Stimulated activated naive CD8-positive, alpha-beta T cell treated with anti-CD3 and anti-CD28 coated beads, Interleukin-15, Interleukin-2, amounts not matched to agents 100 ng/mL and 50 ng/mL, for 24 hours (primary cell): ENCODE results near the gene TBC1D14.

Experiments
- H3K27ac Mint-ChIP-seq: one replicate; pipeline ENCODE4 v1.8.0; 2021; ENCODE audit warnings: mild to moderate bottlenecking, mixed read lengths
- H3K27me3 Mint-ChIP-seq: one replicate; pipeline ENCODE4 v1.8.0; 2021; ENCODE audit warnings: mixed read lengths
- H3K36me3 Mint-ChIP-seq: one replicate; pipeline ENCODE4 v1.8.0; 2021; ENCODE audit warnings: low read depth, mixed read lengths
- H3K4me1 Mint-ChIP-seq: one replicate; pipeline ENCODE4 v1.8.0; 2021; ENCODE audit warnings: low read depth, mixed read lengths
- H3K4me3 Mint-ChIP-seq: one replicate; pipeline ENCODE4 v1.8.0; 2021; ENCODE audit warnings: mild to moderate bottlenecking, mixed read lengths
- H3K9me3 Mint-ChIP-seq: one replicate; pipeline ENCODE4 v1.8.0; 2021; ENCODE audit warnings: mixed read lengths

TBC1D14 gene

DNA sequence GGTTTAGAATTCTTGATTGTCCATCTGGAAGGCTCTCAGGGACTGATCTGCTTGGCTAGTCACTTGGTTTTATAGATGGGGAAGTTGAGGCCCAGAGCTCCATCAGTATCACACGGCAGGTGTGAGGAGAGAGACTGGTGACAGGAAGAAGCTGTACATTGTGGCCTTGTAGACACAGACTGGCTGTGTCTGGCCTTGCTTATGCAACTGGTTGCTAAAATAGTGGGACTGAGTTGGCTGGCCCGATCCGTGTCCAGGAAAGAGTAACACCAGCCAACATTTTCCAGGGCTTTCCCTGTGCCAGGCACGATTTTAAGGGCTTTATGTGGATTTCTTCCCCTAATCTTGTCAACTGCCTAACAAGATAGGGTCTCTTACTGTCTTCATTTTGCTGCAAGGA lies 2.8 kb downstream of the TBC1D14 start:
- Mint-ChIP-seq H3K4me3 (no peak overlapping the region), H3K27me3 (no peaks in the 10 kb centered on the region), H3K36me3 (peaks cover 7% of the 10 kb centered on the region), H3K4me1 (peaks cover 80% of the 10 kb centered on the region), H3K27ac (no peak overlapping the region), H3K9me3 (no peaks in the 10 kb centered on the region)

DNA sequence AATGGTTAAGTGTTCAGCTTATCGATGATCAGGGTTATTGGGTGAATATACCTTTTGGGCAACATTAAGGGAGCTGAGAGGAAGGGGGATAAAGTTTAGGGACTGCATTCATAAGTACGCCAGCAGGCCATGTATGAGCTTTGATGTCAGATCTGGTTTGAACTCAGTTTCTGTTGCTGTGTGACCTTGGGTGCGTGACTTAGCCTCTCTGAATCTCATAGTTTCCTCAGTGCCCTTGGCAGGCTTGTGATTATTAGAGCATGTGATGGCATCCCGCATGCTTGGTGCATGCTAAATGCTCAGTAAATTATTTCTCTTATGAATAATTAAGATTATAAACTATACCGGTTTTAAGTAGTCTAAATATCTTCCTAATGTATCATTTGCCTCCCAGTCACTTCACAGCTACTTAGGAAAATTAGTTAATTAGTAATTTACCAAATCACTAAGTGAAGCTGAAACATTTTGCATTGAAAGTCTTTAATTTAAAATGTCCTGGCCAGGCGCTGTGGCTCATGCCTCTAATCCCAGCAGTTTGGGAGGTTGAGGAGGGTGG lies 3.8 kb downstream of the TBC1D14 start:
- H3K4me1 Mint-ChIP-seq = peaks cover 80% of the 10 kb centered on the region
- H3K4me3 Mint-ChIP-seq = no peak overlapping the region
- no peaks in the 10 kb centered on the region for H3K27me3 Mint-ChIP-seq
- H3K36me3 Mint-ChIP-seq = peaks cover 7% of the 10 kb centered on the region
- no peaks in the 10 kb centered on the region for H3K9me3 Mint-ChIP-seq
- no peak overlapping the region for H3K27ac Mint-ChIP-seq

GRCh38 chr4:6914448-6914847 lies 4.8 kb downstream of the TBC1D14 start:
- Mint-ChIP-seq H3K4me3 (no peak overlapping the region), H3K27me3 (no peaks in the 10 kb centered on the region)

GRCh38 chr4:6915041-6916005 lies 5.7 kb downstream of the TBC1D14 start:
- Mint-ChIP-seq H3K36me3 (peaks cover 7% of the 10 kb centered on the region), H3K4me1 (peaks cover 84% of the 10 kb centered on the region), H3K27ac (peak overlapping the region; percentile 45), H3K9me3 (no peaks in the 10 kb centered on the region), H3K4me3 (no peak overlapping the region), H3K27me3 (no peaks in the 10 kb centered on the region)

More at GRCh38 chr4:6914448-6914847, 4.8 kb downstream of the TBC1D14 start:
- H3K4me1 Mint-ChIP-seq = peaks cover 80% of the 10 kb centered on the region
- H3K36me3 Mint-ChIP-seq = peaks cover 7% of the 10 kb centered on the region
- H3K9me3 Mint-ChIP-seq = no peaks in the 10 kb centered on the region
- H3K27ac Mint-ChIP-seq = no peak overlapping the region

DNA sequence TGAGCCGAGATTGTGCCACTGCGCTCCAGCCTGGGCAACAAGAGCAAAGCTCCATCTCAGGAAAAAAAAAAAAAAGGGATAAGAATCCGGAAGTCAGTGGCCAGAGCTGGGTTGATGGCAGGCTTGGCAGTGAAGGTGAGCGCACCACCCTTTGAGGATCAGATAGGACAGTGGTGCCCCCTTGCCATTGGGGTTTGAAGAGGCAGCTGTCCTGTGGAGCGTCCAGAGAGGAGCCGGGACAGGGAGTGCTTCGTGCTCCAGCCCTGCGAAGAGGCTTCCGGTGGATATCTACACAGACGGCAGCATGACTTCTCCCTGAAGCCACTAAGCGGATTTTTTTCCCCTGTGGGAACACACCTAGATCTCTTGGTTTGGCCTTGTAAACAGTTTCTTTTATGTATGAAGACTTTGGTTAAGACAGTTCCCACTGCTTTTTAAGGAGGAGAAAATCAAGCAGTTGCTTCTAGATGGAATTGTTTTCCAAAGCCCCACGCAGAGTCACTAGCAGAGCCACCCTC lies 6.5 kb downstream of the TBC1D14 start:
- peaks cover 7% of the 10 kb centered on the region for H3K36me3 Mint-ChIP-seq
- H3K4me3 Mint-ChIP-seq = peak overlapping the region; percentile 52
- peak overlapping the region; percentile 73 for H3K27ac Mint-ChIP-seq
- H3K9me3 Mint-ChIP-seq = no peaks in the 10 kb centered on the region
- H3K27me3 Mint-ChIP-seq = no peaks in the 10 kb centered on the region
- H3K4me1 Mint-ChIP-seq = peaks cover 81% of the 10 kb centered on the region

DNA sequence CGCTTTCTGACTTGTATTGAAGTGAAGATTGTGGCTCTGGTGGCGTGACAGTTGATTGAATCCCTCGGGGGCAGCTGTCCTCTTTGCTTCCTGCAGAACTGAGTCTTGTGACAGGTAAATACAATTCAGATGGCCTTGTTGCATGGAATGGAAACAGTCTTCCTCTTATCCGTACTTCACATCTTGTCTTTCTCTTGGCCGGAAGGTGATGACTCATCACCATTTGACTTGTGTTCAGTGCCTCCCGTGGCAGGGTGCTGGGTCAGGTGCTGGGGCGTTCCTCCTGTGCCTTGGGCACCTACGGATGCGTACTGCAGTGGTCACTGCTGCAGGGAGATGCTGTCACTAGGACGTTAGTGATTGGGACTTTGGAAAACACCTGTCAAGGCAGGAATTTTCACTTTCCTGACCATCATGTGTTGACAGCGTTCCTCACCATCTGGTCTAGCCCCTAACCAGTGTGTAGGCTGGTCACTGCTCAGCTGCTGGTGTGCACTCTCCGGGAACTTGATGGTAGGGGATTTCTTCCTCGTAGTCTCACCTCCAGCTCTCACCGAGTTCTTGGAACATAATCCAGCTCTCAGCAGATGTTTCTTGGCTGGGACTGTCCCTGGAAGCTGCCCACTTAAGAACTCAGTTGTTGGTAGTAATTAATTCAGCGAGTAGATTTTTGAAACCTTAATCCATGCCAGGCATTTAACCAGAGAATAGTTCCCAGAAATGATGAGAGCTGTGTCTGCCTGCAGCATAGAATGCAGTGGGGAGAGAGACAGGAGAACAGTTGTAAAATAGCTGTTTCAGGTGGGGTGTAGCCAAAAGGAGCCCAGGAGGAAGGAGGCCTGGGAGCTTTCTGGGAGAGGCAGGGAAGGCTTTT lies 7.2 kb downstream of the TBC1D14 start:
- peaks cover 76% of the 10 kb centered on the region for H3K4me1 Mint-ChIP-seq
- no peaks in the 10 kb centered on the region for H3K9me3 Mint-ChIP-seq
- no peaks in the 10 kb centered on the region for H3K27me3 Mint-ChIP-seq
- peaks cover 4% of the 10 kb centered on the region for H3K36me3 Mint-ChIP-seq
- peak overlapping the region; percentile 73 for H3K27ac Mint-ChIP-seq
- H3K4me3 Mint-ChIP-seq = peak overlapping the region; percentile 52

GRCh38 chr4:6917461-6918271 lies 8.0 kb downstream of the TBC1D14 start:
- no peaks in the 10 kb centered on the region for H3K9me3 Mint-ChIP-seq
- H3K27ac Mint-ChIP-seq = peak overlapping the region; percentile 73
- H3K27me3 Mint-ChIP-seq = no peaks in the 10 kb centered on the region
- H3K4me3 Mint-ChIP-seq = peak overlapping the region; percentile 52
- H3K36me3 Mint-ChIP-seq = peaks cover 6% of the 10 kb centered on the region
- peaks cover 76% of the 10 kb centered on the region for H3K4me1 Mint-ChIP-seq

GRCh38 chr4:6918338-6918737 lies 8.7 kb downstream of the TBC1D14 start:
- Mint-ChIP-seq H3K27me3 (no peaks in the 10 kb centered on the region), H3K36me3 (peaks cover 10% of the 10 kb centered on the region), H3K4me3 (peak overlapping the region; percentile 52), H3K9me3 (no peaks in the 10 kb centered on the region), H3K4me1 (peaks cover 71% of the 10 kb centered on the region), H3K27ac (peak overlapping the region; percentile 73)

GRCh38 chr4:6920171-6920570 lies 10.5 kb downstream of the TBC1D14 start:
- H3K27me3 Mint-ChIP-seq = no peaks in the 10 kb centered on the region

DNA sequence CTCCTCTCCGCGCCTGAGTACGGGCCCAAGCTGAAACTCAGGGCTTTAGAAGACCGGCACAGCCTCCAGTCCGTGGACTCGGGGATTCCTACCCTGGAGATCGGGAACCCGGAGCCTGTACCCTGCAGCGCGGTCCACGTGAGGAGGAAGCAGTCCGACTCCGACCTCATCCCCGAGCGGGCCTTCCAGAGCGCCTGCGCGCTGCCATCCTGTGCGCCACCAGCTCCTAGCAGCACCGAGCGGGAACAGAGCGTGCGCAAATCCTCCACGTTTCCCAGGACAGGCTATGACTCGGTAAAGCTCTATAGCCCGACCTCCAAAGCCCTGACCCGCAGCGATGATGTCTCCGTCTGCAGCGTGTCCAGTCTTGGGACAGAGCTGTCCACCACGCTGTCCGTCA lies 13.9 kb downstream of the TBC1D14 start:
- Mint-ChIP-seq H3K9me3 (no peaks in the 10 kb centered on the region), H3K4me1 (peaks cover 65% of the 10 kb centered on the region), H3K27me3 (no peaks in the 10 kb centered on the region), H3K36me3 (peaks cover 45% of the 10 kb centered on the region), H3K27ac (no peak overlapping the region), H3K4me3 (no peak overlapping the region)

More at GRCh38 chr4:6920171-6920570, 10.5 kb downstream of the TBC1D14 start:
- Mint-ChIP-seq H3K27ac (peak overlapping the region; percentile 40), H3K9me3 (no peaks in the 10 kb centered on the region), H3K36me3 (peaks cover 26% of the 10 kb centered on the region), H3K4me3 (no peak overlapping the region), H3K4me1 (peaks cover 65% of the 10 kb centered on the region)

DNA sequence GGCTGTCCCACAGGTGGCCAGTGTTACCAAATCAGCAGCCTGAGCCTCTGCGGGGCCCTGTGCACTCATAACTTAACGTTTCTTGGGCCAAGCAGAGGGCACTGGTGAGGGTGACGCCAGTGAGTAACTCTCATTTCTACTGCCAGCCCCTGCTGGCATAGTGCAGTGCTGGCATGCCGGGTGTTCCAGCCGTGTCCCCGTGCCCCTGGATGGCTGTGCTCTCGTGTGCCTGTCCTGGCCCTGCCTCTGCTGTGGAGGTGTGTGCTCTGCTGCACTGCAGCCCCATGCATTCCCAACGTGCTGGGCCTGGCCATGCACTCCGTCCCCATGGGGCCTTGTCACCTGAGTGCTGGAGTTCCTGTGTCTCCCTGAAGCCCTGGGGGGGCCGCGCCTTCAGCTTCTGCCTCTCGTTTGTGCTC lies 14.7 kb downstream of the TBC1D14 start:
- Mint-ChIP-seq H3K27ac (no peak overlapping the region), H3K9me3 (no peaks in the 10 kb centered on the region), H3K36me3 (peaks cover 50% of the 10 kb centered on the region), H3K4me1 (peaks cover 67% of the 10 kb centered on the region), H3K4me3 (no peak overlapping the region), H3K27me3 (no peaks in the 10 kb centered on the region)

GRCh38 chr4:6925357-6925836 lies 15.8 kb downstream of the TBC1D14 start:
- H3K27me3 Mint-ChIP-seq = no peaks in the 10 kb centered on the region
- peaks cover 50% of the 10 kb centered on the region for H3K36me3 Mint-ChIP-seq
- no peaks in the 10 kb centered on the region for H3K9me3 Mint-ChIP-seq
- peaks cover 70% of the 10 kb centered on the region for H3K4me1 Mint-ChIP-seq
- peak overlapping the region; percentile 12 for H3K27ac Mint-ChIP-seq
- H3K4me3 Mint-ChIP-seq = peak overlapping the region; percentile 35

DNA sequence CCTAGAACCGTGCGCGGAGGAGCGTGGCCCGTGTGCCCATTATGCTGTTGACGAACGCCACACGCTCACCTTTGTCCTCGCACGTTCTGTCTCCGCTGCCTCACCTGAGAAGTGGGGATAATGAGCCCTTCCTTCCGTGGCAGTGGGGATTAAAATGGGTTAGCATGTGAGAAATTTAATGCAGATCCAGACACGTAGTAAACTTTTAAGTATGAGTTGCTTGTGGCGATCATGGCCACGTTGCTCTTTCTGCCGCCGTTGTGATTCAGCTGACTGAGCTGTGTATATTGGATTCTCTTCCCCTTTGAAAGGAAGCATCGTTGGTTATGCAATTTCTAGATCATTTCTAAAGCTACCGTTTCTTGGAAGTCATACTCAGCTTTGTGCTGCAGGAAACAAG lies 16.5 kb downstream of the TBC1D14 start:
- Mint-ChIP-seq H3K4me3 (peak overlapping the region; percentile 35), H3K27ac (peak overlapping the region; percentile 74), H3K4me1 (peaks cover 67% of the 10 kb centered on the region), H3K27me3 (no peaks in the 10 kb centered on the region), H3K36me3 (peaks cover 50% of the 10 kb centered on the region), H3K9me3 (no peaks in the 10 kb centered on the region)
